ENCODE data around the gene ZBTB39.

Gene ZBTB39

DNA sequence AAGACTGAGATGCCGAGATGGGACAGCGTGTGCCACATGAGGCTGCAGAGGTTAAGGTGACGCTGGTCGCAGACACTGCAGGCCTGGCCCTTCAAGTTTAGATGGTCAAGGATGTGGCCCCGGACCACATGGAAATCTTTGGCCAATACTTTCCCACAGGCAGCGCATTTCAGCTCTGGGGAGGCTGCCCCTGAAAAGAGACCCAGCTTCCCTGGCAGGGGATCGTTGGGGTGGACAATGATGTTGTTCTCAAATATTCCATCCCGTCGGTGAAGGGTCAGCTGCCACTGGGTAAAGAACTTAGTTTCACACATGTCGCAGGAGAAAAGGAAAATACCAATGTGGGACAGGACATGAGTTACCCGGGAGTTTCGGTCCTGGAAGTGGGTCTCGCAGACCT, 3.0 kb downstream of the ZBTB39 start:
- no peak overlapping the region for H3K4me3 ChIP-seq (replicated peaks; ENCODE audit: insufficient read depth, low read length)
- H3K27me3 ChIP-seq (ENCODE audit: insufficient read depth, poor library complexity, severe bottlenecking) = no peaks in the 10 kb centered on the region
- DNase-seq (ENCODE audit: low read depth in 1 of 2, low spot score in 1 of 2) = no peak
- no peak overlapping the region for H3K27ac ChIP-seq (replicated peaks)
- TF ChIP-seq, protein P1, sequence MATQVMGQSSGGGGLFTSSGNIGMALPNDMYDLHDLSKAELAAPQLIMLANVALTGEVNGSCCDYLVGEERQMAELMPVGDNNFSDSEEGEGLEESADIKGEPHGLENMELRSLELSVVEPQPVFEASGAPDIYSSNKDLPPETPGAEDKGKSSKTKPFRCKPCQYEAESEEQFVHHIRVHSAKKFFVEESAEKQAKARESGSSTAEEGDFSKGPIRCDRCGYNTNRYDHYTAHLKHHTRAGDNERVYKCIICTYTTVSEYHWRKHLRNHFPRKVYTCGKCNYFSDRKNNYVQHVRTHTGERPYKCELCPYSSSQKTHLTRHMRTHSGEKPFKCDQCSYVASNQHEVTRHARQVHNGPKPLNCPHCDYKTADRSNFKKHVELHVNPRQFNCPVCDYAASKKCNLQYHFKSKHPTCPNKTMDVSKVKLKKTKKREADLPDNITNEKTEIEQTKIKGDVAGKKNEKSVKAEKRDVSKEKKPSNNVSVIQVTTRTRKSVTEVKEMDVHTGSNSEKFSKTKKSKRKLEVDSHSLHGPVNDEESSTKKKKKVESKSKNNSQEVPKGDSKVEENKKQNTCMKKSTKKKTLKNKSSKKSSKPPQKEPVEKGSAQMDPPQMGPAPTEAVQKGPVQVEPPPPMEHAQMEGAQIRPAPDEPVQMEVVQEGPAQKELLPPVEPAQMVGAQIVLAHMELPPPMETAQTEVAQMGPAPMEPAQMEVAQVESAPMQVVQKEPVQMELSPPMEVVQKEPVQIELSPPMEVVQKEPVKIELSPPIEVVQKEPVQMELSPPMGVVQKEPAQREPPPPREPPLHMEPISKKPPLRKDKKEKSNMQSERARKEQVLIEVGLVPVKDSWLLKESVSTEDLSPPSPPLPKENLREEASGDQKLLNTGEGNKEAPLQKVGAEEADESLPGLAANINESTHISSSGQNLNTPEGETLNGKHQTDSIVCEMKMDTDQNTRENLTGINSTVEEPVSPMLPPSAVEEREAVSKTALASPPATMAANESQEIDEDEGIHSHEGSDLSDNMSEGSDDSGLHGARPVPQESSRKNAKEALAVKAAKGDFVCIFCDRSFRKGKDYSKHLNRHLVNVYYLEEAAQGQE (IDR thresholded peaks at IDR 0.05; ENCODE audit: insufficient replicate concordance, low read depth) = no peak
- TF ChIP-seq GABPA (IDR thresholded peaks at IDR 0.05; ENCODE audit: low read depth) = no peak
- no peak for TF ChIP-seq POLR2AphosphoS5 (IDR thresholded peaks at IDR 0.05; ENCODE audit: low read depth)
- no peak for TF ChIP-seq SPI1 (IDR thresholded peaks at IDR 0.05; ENCODE audit: borderline replicate concordance, low read depth)
- TF ChIP-seq, protein P2, sequence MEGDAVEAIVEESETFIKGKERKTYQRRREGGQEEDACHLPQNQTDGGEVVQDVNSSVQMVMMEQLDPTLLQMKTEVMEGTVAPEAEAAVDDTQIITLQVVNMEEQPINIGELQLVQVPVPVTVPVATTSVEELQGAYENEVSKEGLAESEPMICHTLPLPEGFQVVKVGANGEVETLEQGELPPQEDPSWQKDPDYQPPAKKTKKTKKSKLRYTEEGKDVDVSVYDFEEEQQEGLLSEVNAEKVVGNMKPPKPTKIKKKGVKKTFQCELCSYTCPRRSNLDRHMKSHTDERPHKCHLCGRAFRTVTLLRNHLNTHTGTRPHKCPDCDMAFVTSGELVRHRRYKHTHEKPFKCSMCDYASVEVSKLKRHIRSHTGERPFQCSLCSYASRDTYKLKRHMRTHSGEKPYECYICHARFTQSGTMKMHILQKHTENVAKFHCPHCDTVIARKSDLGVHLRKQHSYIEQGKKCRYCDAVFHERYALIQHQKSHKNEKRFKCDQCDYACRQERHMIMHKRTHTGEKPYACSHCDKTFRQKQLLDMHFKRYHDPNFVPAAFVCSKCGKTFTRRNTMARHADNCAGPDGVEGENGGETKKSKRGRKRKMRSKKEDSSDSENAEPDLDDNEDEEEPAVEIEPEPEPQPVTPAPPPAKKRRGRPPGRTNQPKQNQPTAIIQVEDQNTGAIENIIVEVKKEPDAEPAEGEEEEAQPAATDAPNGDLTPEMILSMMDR (IDR thresholded peaks at IDR 0.05; ENCODE audit: insufficient read depth, low read length) = no peak

DNA sequence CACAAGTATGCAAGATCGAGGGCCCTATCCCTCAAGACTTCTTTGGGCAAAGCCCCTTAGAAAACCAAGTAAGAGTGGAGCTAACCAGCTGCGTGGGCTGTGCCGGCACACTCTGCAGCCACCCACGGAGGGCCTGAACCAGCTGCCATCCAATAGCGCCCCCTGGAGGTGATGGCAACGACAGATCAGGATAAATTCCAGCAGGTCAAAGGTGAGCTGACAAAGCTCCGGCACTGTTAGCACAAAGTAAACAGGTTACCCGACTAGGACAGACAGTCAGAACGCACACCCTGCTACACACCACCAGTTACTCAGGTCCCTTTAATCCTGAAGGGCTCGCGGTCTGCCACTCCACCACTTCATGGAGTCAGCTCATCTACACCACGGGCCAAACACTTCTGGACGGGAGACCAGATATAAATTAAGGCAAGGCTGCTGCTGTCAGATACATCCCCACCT, 4.9 kb downstream of the ZBTB39 start:
- Histone ChIP-seq H3K27ac (replicated peaks) (no peak overlapping the region), H3K4me3 (replicated peaks; ENCODE audit: insufficient read depth, low read length) (no peak overlapping the region), H3K27me3 (ENCODE audit: insufficient read depth, poor library complexity, severe bottlenecking) (no peaks in the 10 kb centered on the region)
- DNase-seq (ENCODE audit: low read depth in 1 of 2, low spot score in 1 of 2) = peak; percentile 58 to 72
- TF ChIP-seq, protein P1 (IDR thresholded peaks at IDR 0.05; ENCODE audit: insufficient replicate concordance, low read depth) = no peak
- TF ChIP-seq GABPA (IDR thresholded peaks at IDR 0.05; ENCODE audit: low read depth) = no peak
- no peak for TF ChIP-seq SPI1 (IDR thresholded peaks at IDR 0.05; ENCODE audit: borderline replicate concordance, low read depth)
- TF ChIP-seq POLR2AphosphoS5 (IDR thresholded peaks at IDR 0.05; ENCODE audit: low read depth) = no peak
- TF ChIP-seq, protein P2 (IDR thresholded peaks at IDR 0.05; ENCODE audit: insufficient read depth, low read length) = peak; percentile 84

DNA sequence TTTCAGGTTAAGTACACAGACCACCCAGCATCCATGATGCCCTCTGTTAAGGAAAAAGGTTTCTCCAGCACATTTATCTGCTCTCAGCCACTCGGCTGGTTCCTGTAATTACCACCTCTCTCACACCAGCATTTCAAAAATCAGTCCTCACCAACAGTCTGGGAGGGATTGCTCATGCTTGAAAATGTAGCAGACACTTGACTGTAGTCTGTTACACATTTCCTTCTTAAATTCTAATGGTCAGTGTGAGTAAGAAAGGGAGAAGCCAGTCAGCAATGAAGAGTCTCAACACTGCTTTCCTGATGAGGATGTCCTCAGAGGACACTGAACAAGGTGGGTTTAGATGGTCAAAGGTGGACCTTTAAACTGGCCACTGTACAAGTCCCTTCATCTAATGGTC, 6.0 kb downstream of the ZBTB39 start:
- H3K27me3 ChIP-seq (ENCODE audit: insufficient read depth, poor library complexity, severe bottlenecking) = no peaks in the 10 kb centered on the region
- no peak for DNase-seq (ENCODE audit: low read depth in 1 of 2, low spot score in 1 of 2)
- TF ChIP-seq, protein P1 (IDR thresholded peaks at IDR 0.05; ENCODE audit: insufficient replicate concordance, low read depth) = no peak
- no peak for TF ChIP-seq POLR2AphosphoS5 (IDR thresholded peaks at IDR 0.05; ENCODE audit: low read depth)
- no peak for TF ChIP-seq GABPA (IDR thresholded peaks at IDR 0.05; ENCODE audit: low read depth)
- TF ChIP-seq SPI1 (IDR thresholded peaks at IDR 0.05; ENCODE audit: borderline replicate concordance, low read depth) = no peak
- TF ChIP-seq, protein P2 (IDR thresholded peaks at IDR 0.05; ENCODE audit: insufficient read depth, low read length) = no peak
- no peak overlapping the region for H3K4me3 ChIP-seq (replicated peaks; ENCODE audit: insufficient read depth, low read length)
- no peak overlapping the region for H3K27ac ChIP-seq (replicated peaks)
